ENCODE results near the gene COL9A1.
A peak's percentile ranks its signal among the peaks of the same experiment; 100 is the strongest.
"Not testable (repeated sequence)": the region's sequence is repeated elsewhere in the genome, so short reads cannot be mapped to it uniquely, and the experiment has no call there.

Gene COL9A1

DNA sequence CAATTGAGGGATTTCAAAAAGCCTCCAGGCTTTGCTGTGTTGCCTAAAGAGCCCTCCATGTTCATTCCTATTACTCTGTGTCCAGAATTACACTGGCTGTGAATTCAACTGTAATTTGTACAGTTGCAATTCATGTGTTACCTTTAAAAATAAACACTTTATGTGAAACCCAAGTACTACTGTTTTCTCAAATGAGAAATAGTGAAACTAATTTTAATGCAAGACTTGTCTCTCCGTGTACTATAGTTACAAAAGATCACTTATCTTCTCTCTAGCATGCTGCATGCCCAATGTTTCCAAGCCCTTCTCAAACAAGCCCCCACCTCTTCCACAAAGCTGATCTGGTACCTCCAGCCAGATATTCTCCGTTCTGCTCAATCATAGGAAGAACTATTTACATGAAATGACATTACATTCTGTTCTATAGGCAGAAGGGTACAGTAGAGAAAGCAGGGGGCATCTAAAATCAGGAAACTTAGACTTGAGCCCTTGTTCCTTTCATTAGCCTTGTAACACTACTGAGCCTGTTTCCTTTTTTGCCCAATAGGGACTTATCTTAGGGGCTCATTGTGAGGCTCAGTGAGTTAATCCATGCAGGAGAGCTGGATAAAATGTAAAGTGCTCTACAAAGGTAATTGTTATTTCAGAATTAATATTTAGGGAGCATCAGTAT, 12.3 kb upstream of the COL9A1 start:
- DNase-seq (ENCODE audit: insufficient read length, low spot score) (no peak), FAIRE-seq (peak; percentile 60)
- TF ChIP-seq TAF1 (IDR thresholded peaks at IDR 0.05; ENCODE audit: low read depth, low read length) (no peak), POU2F2 (IDR thresholded peaks at IDR 0.05; ENCODE audit: low read depth, low read length) (no peak), POLR2AphosphoS5 (IDR thresholded peaks at IDR 0.05; ENCODE audit: low read depth, low read length) (no peak), SPI1 (IDR thresholded peaks at IDR 0.05; ENCODE audit: low read depth, low read length) (no peak), PAX5 (IDR thresholded peaks at IDR 0.05; ENCODE audit: insufficient read depth, low read length, severe bottlenecking) (no peak), POLR2A (IDR thresholded peaks at IDR 0.05; ENCODE audit: low read depth, low read length) (no peak)

DNA sequence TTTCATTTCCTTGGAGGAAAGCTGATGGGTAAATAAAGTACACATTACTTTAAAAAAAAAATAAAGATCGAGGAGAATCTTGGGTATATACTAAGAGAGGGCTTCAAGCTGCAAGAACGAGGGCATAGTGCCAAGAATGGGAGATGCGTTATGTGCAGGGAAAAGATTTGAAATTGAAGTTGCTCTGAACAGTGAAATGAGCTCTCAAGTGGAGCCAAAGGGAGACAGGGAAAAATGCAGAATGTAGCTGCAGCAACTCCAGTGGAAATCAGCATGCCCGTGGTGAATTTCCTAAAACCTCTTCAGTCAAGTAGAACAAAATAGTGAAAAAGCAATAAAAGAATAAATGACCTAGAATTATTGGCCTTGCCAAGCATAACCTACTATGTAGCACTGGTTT, 11.4 kb upstream of the COL9A1 start:
- TF ChIP-seq SPI1 (IDR thresholded peaks at IDR 0.05; ENCODE audit: low read depth, low read length) (no peak), POU2F2 (IDR thresholded peaks at IDR 0.05; ENCODE audit: low read depth, low read length) (no peak), POLR2A (IDR thresholded peaks at IDR 0.05; ENCODE audit: low read depth, low read length) (no peak), TAF1 (IDR thresholded peaks at IDR 0.05; ENCODE audit: low read depth, low read length) (no peak), POLR2AphosphoS5 (IDR thresholded peaks at IDR 0.05; ENCODE audit: low read depth, low read length) (no peak)
- no peak for FAIRE-seq
- no peak for DNase-seq (ENCODE audit: insufficient read length, low spot score)

DNA sequence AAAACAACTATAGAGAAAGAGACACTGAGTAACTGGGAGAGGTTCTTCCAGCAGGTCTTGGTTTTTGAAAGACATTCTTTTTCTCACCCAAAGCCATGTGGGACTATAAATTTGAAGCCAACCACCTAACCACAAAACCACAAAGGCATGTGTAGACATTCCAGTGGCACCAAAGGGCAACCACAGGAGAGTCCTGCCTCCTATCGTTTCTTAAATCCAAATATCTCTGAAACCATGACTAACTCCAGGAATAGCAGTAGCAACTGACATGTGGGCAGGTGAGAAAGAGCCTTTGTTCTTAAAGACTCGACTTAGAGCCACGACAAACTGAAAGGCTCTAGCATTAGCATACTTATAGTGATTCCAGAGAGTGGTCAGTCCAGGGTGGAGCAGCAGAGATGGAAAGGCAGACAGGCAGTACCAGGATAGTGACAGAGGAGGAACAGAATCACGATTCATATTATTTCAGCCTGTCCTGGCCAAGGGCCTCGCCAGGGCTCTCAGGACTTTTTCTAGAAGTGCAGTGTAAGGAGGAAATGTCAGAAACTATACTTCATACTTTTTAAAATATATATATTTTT, 9.4 kb upstream of the COL9A1 start:
- no peak for DNase-seq (ENCODE audit: insufficient read length, low spot score)
- FAIRE-seq = no peak
- TF ChIP-seq POLR2AphosphoS5 (IDR thresholded peaks at IDR 0.05; ENCODE audit: low read depth, low read length) = no peak
- no peak for TF ChIP-seq POLR2A (IDR thresholded peaks at IDR 0.05; ENCODE audit: low read depth, low read length)
- TF ChIP-seq PAX5 (IDR thresholded peaks at IDR 0.05; ENCODE audit: insufficient read depth, low read length, severe bottlenecking) = no peak
- no peak for TF ChIP-seq SPI1 (IDR thresholded peaks at IDR 0.05; ENCODE audit: low read depth, low read length)
- TF ChIP-seq TAF1 (IDR thresholded peaks at IDR 0.05; ENCODE audit: low read depth, low read length) = no peak
- no peak for TF ChIP-seq POU2F2 (IDR thresholded peaks at IDR 0.05; ENCODE audit: low read depth, low read length)

DNA sequence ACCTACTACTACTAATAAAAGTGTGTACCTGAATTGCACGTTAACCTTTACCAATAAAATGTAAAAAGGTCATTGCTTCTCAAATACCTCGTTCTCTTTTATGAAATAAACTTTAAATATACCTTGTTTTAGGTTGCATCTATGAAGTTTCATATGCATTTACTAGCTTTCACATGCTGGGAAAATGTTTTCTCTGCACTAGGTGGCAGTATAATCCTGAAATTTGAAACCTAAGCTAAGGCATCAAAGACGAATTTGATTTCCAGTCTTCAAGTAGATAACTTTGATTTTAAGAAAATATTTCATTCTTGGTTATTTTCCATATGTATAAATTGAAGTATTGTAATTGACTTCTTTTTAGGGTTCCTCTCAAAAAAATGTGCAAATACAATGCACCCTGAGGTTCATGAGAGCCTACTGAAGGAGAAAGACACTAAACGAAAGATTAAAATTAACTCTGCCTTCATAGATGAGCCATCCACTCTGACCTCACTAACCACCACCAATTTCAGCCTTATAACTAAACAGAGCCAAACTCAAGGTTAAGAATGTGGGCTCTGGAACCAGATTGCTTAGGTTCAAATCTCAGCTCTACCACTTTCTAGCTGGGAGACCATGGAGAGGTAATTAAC, 7.3 kb upstream of the COL9A1 start:
- TF ChIP-seq TAF1 (IDR thresholded peaks at IDR 0.05; ENCODE audit: low read depth, low read length) = no peak
- TF ChIP-seq POLR2AphosphoS5 (IDR thresholded peaks at IDR 0.05; ENCODE audit: low read depth, low read length) = no peak
- TF ChIP-seq POLR2A (IDR thresholded peaks at IDR 0.05; ENCODE audit: low read depth, low read length) = no peak
- no peak for TF ChIP-seq SPI1 (IDR thresholded peaks at IDR 0.05; ENCODE audit: low read depth, low read length)
- no peak for TF ChIP-seq PAX5 (IDR thresholded peaks at IDR 0.05; ENCODE audit: insufficient read depth, low read length, severe bottlenecking)
- no peak for TF ChIP-seq POU2F2 (IDR thresholded peaks at IDR 0.05; ENCODE audit: low read depth, low read length)
- DNase-seq (ENCODE audit: insufficient read length, low spot score) (no peak), FAIRE-seq (peak; percentile 63)

DNA sequence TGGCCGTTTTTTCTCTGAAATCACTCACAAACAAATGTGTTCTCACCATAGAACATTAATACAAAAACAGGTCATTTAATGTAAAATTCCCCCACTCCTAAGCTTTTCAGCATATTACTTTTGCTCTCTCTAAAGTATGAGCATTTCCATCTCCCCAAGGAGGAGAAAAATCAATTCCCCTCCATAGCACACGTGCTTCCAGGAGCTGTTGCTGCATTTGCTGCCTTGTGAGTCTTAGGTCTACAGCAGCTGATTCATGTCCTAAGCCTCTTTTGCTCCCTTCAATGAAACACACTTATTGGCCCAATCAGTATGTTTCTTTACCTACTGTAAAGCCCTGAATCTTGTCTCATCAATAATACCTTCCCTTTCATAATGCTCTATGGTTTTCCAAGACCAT, 6.4 kb upstream of the COL9A1 start:
- FAIRE-seq = no peak

DNA sequence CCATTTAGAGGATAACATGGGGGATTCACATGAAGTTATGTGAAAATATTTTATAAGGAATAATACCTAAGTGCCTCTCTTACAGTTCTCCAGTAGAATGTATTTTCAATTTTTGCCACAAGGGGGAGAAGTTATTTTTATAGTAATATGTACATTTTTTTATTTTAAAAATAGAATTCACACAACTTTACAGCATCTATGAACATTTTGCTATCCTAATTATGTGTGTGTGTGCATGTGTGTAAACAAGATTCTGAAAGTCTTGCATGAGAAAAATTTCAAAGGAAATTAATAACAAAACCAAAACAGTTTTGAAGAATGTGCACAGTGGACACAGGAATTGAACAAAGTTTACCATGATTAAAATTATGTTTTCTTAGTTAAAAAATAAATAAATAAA, 5.3 kb upstream of the COL9A1 start:
- not testable (repeated sequence) for FAIRE-seq; DNase-seq (ENCODE audit: insufficient read length, low spot score)

More for the DNA sequence above, 6.4 kb upstream of the COL9A1 start:
- no peak for TF ChIP-seq TAF1 (IDR thresholded peaks at IDR 0.05; ENCODE audit: low read depth, low read length)
- no peak for TF ChIP-seq PAX5 (IDR thresholded peaks at IDR 0.05; ENCODE audit: insufficient read depth, low read length, severe bottlenecking)
- no peak for TF ChIP-seq SPI1 (IDR thresholded peaks at IDR 0.05; ENCODE audit: low read depth, low read length)
- no peak for TF ChIP-seq POU2F2 (IDR thresholded peaks at IDR 0.05; ENCODE audit: low read depth, low read length)
- no peak for TF ChIP-seq POLR2A (IDR thresholded peaks at IDR 0.05; ENCODE audit: low read depth, low read length)
- no peak for TF ChIP-seq POLR2AphosphoS5 (IDR thresholded peaks at IDR 0.05; ENCODE audit: low read depth, low read length)
- no peak for DNase-seq (ENCODE audit: insufficient read length, low spot score)

DNA sequence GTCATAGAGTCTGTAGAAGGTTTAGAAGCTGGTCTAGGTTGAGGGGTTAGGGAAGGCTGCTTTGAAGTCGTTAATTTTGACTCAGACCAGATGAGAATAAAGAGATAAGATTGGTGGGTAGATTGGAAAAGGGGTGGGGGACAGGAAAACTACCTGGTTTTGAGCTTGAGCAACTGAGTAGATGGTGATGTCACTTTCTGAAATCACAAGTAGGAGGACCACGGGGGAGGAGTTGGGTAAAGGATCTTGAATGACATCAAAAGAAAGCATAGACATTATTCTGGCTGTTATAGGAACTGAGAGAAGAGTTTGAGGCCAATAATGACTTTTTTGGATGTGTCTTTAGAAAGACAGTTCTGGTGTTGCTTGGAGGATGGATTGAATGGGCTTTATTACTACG, 4.1 kb upstream of the COL9A1 start:
- DNase-seq (ENCODE audit: insufficient read length, low spot score) (no peak), FAIRE-seq (no peak)
- TF ChIP-seq SPI1 (IDR thresholded peaks at IDR 0.05; ENCODE audit: low read depth, low read length) (no peak), TAF1 (IDR thresholded peaks at IDR 0.05; ENCODE audit: low read depth, low read length) (no peak), POLR2AphosphoS5 (IDR thresholded peaks at IDR 0.05; ENCODE audit: low read depth, low read length) (no peak), POLR2A (IDR thresholded peaks at IDR 0.05; ENCODE audit: low read depth, low read length) (no peak), PAX5 (IDR thresholded peaks at IDR 0.05; ENCODE audit: insufficient read depth, low read length, severe bottlenecking) (no peak), POU2F2 (IDR thresholded peaks at IDR 0.05; ENCODE audit: low read depth, low read length) (no peak)

DNA sequence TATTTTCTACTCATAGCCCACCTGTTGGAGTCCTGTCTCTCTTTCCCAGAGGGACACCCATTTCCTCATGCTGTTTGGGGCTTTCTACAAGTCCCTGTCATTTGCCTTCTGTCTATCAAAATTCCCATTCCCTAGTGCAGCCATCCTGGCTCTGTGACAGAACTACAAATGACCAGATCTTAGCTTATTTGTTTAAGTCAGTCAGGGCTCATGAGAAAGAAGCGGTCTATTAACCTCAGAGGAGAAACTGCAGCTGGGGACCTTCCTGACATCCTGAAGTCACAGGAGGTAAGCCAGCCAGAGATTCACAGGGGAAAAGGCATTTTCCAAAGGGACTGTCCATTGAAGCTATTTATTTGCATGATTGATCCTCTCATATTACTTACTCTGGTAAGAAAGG, 1.7 kb upstream of the COL9A1 start:
- no peak for TF ChIP-seq TAF1 (IDR thresholded peaks at IDR 0.05; ENCODE audit: low read depth, low read length)
- no peak for TF ChIP-seq SPI1 (IDR thresholded peaks at IDR 0.05; ENCODE audit: low read depth, low read length)
- no peak for TF ChIP-seq PAX5 (IDR thresholded peaks at IDR 0.05; ENCODE audit: insufficient read depth, low read length, severe bottlenecking)
- TF ChIP-seq POU2F2 (IDR thresholded peaks at IDR 0.05; ENCODE audit: low read depth, low read length) = no peak
- TF ChIP-seq POLR2AphosphoS5 (IDR thresholded peaks at IDR 0.05; ENCODE audit: low read depth, low read length) = no peak
- TF ChIP-seq POLR2A (IDR thresholded peaks at IDR 0.05; ENCODE audit: low read depth, low read length) = no peak
- DNase-seq (ENCODE audit: insufficient read length, low spot score) (no peak), FAIRE-seq (no peak)

DNA sequence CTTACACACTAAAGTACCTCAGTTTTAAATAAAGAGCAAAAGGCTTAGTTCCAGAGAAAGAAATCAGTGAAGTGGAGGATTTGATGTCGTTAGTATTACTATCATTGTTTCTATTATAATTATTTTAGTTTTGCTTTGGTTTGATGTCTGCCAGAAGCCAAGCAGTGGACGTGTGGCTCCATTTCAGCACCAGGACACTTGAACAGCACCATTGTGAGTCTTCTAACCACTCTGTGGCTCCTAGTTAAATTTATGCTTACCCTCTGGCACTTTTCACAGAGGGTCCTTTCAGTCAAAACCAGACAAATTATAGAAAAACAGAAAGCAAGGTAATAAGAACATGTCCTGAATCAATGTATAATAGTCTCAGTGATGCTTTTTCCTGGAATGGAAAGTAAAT, 3.4 kb downstream of the COL9A1 start:
- TF ChIP-seq POLR2A (IDR thresholded peaks at IDR 0.05; ENCODE audit: low read depth, low read length) = no peak
- TF ChIP-seq PAX5 (IDR thresholded peaks at IDR 0.05; ENCODE audit: insufficient read depth, low read length, severe bottlenecking) = no peak
- TF ChIP-seq SPI1 (IDR thresholded peaks at IDR 0.05; ENCODE audit: low read depth, low read length) = no peak
- TF ChIP-seq POU2F2 (IDR thresholded peaks at IDR 0.05; ENCODE audit: low read depth, low read length) = no peak
- no peak for TF ChIP-seq POLR2AphosphoS5 (IDR thresholded peaks at IDR 0.05; ENCODE audit: low read depth, low read length)
- no peak for TF ChIP-seq TAF1 (IDR thresholded peaks at IDR 0.05; ENCODE audit: low read depth, low read length)
- FAIRE-seq (no peak), DNase-seq (ENCODE audit: insufficient read length, low spot score) (no peak)
